ENCODE data around the gene LAIR2.

DNA sequence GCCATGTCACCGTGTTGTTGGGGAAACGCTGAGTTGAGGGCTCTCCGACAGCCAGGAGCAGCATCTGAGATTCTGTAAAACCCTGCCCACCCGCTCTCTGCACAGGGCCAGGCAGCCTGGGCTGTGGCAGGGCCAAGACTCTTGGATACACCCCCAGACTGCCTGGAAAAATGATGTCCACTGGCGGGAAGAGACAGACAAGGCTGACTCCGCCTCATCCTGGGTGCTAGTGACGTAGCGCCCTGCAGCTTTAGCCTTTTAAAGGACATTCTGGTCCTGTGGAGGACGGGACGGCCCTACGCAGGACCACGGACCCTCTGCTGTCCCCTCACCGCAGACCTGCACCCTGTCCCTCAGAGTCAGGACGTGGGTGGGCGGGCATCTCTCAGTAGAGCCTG lies 50.3 kb downstream of the LAIR2 start:
- TF ChIP-seq, protein P1, sequence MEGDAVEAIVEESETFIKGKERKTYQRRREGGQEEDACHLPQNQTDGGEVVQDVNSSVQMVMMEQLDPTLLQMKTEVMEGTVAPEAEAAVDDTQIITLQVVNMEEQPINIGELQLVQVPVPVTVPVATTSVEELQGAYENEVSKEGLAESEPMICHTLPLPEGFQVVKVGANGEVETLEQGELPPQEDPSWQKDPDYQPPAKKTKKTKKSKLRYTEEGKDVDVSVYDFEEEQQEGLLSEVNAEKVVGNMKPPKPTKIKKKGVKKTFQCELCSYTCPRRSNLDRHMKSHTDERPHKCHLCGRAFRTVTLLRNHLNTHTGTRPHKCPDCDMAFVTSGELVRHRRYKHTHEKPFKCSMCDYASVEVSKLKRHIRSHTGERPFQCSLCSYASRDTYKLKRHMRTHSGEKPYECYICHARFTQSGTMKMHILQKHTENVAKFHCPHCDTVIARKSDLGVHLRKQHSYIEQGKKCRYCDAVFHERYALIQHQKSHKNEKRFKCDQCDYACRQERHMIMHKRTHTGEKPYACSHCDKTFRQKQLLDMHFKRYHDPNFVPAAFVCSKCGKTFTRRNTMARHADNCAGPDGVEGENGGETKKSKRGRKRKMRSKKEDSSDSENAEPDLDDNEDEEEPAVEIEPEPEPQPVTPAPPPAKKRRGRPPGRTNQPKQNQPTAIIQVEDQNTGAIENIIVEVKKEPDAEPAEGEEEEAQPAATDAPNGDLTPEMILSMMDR (conservative IDR thresholded peaks at IDR 0.05): no peak
- no peak for TF ChIP-seq EZH2 (IDR thresholded peaks at IDR 0.05; ENCODE audit: low read depth)

Data from PC-9 (cell line).